D721Med (cell line): ENCODE measurements around the gene TGFB2.

Experiments used
- DNase-seq: peaks from one replicate; pipeline ENCODE4 v3.0.0; 2011; ENCODE audit warnings: low spot score; ENCODE audit not compliant: insufficient read length
- FAIRE-seq: peaks from 2 replicates; lab custom pipeline; 2011; peaks lifted over from hg19 to GRCh38; lab: Jason Lieb, UNC
- TF ChIP-seq, protein P1 (sequence below): IDR thresholded peaks from 2 replicates; pipeline ENCODE4 v1.5.1; 2012; ENCODE audit warnings: mild to moderate bottlenecking, control low read depth; ENCODE audit not compliant: insufficient read depth; ENCODE audit errors: missing control alignments

Gene TGFB2

GRCh38 chr1:218346391-218347204 is 1.5 kb downstream of the TGFB2 start:
- TF ChIP-seq, protein P1, sequence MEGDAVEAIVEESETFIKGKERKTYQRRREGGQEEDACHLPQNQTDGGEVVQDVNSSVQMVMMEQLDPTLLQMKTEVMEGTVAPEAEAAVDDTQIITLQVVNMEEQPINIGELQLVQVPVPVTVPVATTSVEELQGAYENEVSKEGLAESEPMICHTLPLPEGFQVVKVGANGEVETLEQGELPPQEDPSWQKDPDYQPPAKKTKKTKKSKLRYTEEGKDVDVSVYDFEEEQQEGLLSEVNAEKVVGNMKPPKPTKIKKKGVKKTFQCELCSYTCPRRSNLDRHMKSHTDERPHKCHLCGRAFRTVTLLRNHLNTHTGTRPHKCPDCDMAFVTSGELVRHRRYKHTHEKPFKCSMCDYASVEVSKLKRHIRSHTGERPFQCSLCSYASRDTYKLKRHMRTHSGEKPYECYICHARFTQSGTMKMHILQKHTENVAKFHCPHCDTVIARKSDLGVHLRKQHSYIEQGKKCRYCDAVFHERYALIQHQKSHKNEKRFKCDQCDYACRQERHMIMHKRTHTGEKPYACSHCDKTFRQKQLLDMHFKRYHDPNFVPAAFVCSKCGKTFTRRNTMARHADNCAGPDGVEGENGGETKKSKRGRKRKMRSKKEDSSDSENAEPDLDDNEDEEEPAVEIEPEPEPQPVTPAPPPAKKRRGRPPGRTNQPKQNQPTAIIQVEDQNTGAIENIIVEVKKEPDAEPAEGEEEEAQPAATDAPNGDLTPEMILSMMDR: no peak
- DNase-seq (no peak), FAIRE-seq (no peak)

DNA sequence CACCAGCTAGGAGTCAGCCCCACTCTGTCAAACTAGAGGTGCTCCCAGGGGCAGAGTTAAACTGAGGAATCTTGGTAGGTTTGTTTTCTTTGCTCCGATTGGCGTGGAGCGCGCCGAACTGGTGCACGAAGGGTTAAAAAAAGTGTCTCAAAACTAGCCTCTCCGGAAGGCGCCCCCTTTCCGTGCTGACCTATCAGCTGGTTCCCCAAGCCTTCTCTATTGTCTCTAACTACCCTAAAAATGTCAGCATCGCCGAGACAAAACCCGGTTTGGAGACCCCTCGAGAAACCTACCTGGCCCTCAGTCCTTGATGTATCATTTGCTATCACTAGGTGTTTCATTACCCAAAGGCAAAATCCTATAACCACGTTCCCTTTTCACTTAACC is 2.2 kb downstream of the TGFB2 start:
- DNase-seq: no peak
- TF ChIP-seq, protein P1: no peak
- no peak for FAIRE-seq

DNA sequence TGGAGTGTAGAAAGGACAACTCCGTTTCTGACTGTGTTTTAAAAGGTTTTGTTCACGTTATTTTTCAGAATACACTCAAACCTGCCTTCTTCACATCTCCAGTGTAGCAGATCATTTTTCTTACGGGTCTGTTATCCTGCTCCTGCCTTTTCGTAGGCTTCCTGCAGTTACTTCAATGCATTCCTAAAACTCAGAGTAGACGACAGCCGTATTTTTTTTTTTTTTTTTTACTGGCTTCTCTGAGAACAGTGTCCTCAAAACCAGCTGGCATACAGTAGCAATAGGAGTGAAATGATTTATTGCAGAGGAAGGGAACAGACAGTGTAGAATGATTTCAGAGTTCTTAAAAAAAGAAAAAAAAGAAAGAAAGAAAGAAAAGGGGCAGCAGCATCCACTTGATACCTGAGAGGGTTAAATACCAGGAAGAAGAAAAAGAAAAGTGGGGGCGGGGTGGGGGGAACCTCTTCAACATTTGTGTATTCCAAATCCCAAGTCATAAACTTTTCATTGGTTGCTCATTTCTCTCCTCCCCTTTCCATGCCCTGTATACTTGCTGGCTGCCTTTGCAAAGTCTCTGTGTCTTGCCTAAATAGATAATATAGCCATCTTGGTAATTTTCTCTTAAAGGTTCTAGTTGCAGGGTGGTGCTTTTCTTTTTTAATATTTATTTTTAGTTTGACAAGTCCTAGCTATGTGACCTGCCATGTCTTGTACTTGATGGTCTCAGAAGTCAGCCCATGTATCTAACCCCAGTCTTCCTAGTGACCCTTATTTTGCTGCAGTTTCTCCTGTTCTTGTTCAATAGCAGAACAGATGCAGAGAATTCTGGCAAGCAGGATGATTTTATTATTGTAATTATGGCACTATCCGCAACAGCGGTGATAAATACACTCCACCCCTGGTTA is 2.8 kb downstream of the TGFB2 start:
- FAIRE-seq (no peak), DNase-seq (no peak)
- TF ChIP-seq, protein P1: no peak

DNA sequence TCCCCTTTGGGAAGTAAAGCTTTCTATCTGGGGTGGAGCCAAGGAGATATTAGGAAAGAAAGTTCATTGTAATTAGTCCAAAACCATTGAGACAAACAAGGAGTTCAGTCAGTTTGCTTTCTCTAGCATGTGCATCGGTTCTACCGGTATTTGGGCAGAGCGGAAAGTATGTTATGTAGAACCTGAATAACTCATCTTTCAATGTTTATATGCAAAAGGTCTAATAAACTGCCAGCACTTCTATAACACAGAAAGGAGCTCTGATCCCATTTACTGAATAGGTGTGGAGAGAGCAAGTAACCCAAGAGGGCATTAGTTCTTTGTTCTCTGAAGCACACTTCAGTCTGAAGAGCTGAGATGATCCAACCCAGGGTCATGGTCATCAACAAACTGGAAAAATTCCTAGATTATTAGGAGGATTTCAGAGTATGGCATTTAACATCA is 3.5 kb downstream of the TGFB2 start:
- no peak for DNase-seq

GRCh38 chr1:218349348-218350034 is 4.4 kb downstream of the TGFB2 start:
- peak; percentile 41 for FAIRE-seq
- TF ChIP-seq, protein P1: no peak
- no peak for DNase-seq

More for the DNA sequence above, 3.5 kb downstream of the TGFB2 start:
- TF ChIP-seq, protein P1: no peak
- no peak for FAIRE-seq

DNA sequence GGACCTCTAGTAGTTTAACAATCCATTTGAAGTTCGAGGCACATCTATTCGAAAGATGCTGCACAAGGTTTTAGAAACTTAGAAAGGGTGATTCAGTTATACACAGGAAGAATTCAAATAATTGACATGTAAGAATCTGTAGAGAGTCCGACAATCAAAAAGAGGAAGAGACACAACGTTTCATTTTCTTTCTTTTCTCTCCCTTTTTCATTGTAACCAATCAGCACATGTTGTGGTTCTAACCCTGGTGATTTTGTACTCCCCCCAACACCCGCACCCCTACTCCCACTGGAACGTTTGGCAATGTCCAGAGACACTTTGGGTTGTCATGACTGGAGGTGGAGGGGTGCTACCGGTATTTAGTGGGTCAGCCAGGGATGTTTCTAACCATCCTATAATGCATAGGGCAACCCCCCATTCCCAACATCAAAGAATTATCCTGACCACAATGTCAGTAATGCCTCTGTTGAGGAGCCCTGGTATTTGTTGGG is 4.9 kb downstream of the TGFB2 start:
- TF ChIP-seq, protein P1: no peak
- DNase-seq (no peak), FAIRE-seq (no peak)
